ENCODE measurements around the gene RPTOR.

RPTOR gene

GRCh38 chr17:80831491-80831890, 286.9 kb downstream of the RPTOR start:
- H3K27me3 ChIP-seq (ENCODE audit: insufficient read depth, low read length, poor library complexity), result no peaks in the 10 kb centered on the region
- no peak overlapping the region; a peak in 1 of 4 replicates for H3K4me3 ChIP-seq (ENCODE audit: low read depth in 1 of 2, low read length in 2 of 2)
- H3K4me1 ChIP-seq (ENCODE audit: insufficient read depth, low read length), result peaks cover 34% of the 10 kb centered on the region
- peak overlapping the region; percentile 99 for H3K27ac ChIP-seq (ENCODE audit: low read length)
- TF ChIP-seq EZH2 (IDR thresholded peaks at IDR 0.05; ENCODE audit: borderline replicate concordance, low read depth, low read length, severe bottlenecking), result no peak
- no peak for TF ChIP-seq CTCF (IDR thresholded peaks at IDR 0.05; ENCODE audit: borderline replicate concordance, extremely low read depth, low read length, poor library complexity, severe bottlenecking)
- H3K36me3 ChIP-seq (ENCODE audit: insufficient read depth, low read length), result peaks cover 34% of the 10 kb centered on the region
- H4K20me1 ChIP-seq (ENCODE audit: insufficient read depth, low read length), result no peaks in the 10 kb centered on the region
- no peak overlapping the region for H3K9ac ChIP-seq (ENCODE audit: low read depth, low read length)
- no peaks in the 10 kb centered on the region for H3K9me3 ChIP-seq (ENCODE audit: insufficient read depth, low read length, severe bottlenecking)
- peak overlapping the region; percentile 77 for H3K4me2 ChIP-seq (ENCODE audit: insufficient read depth, low read length)
- peaks cover 8% of the 10 kb centered on the region; the same call in 1 of the 2 replicates for H3K79me2 ChIP-seq (ENCODE audit: insufficient read depth, low read length)
- no peak for DNase-seq
- ATAC-seq (ENCODE audit: insufficient read depth, low read depth), result no peak
- H2AFZ ChIP-seq (ENCODE audit: low read depth, low read length), result no peak overlapping the region

- Histone ChIP-seq H2AFZ (ENCODE audit: low read depth, low read length) (peak overlapping the region; percentile 79), H3K36me3 (ENCODE audit: insufficient read depth, low read length) (peaks cover 34% of the 10 kb centered on the region), H3K9me3 (ENCODE audit: insufficient read depth, low read length, severe bottlenecking) (no peaks in the 10 kb centered on the region), H3K4me1 (ENCODE audit: insufficient read depth, low read length) (peaks cover 34% of the 10 kb centered on the region), H3K4me3 (ENCODE audit: low read depth in 1 of 2, low read length in 2 of 2) (peak overlapping the region; percentile 25 to 58; a peak in 3 of 4 replicates), H3K4me2 (ENCODE audit: insufficient read depth, low read length) (peak overlapping the region; percentile 77), H3K79me2 (ENCODE audit: insufficient read depth, low read length) (peaks cover 8% of the 10 kb centered on the region; the same call in 1 of the 2 replicates), H3K27ac (ENCODE audit: low read length) (peak overlapping the region; percentile 99), H3K27me3 (ENCODE audit: insufficient read depth, low read length, poor library complexity) (no peaks in the 10 kb centered on the region), H3K9ac (ENCODE audit: low read depth, low read length) (peak overlapping the region; percentile 81), H4K20me1 (ENCODE audit: insufficient read depth, low read length) (no peaks in the 10 kb centered on the region)
- no peak for TF ChIP-seq EZH2 (IDR thresholded peaks at IDR 0.05; ENCODE audit: borderline replicate concordance, low read depth, low read length, severe bottlenecking)
- TF ChIP-seq CTCF (IDR thresholded peaks at IDR 0.05; ENCODE audit: borderline replicate concordance, extremely low read depth, low read length, poor library complexity, severe bottlenecking), result no peak
- DNase-seq (peak; percentile 40), ATAC-seq (ENCODE audit: insufficient read depth, low read depth) (no peak)
Observed at GRCh38 chr17:80832266-80832676, 287.6 kb downstream of the RPTOR start.

GRCh38 chr17:80832888-80833583, 288.4 kb downstream of the RPTOR start:
- Histone ChIP-seq H2AFZ (ENCODE audit: low read depth, low read length) (peak overlapping the region; percentile 79), H3K9me3 (ENCODE audit: insufficient read depth, low read length, severe bottlenecking) (no peaks in the 10 kb centered on the region), H4K20me1 (ENCODE audit: insufficient read depth, low read length) (no peaks in the 10 kb centered on the region), H3K4me1 (ENCODE audit: insufficient read depth, low read length) (peaks cover 34% of the 10 kb centered on the region), H3K4me2 (ENCODE audit: insufficient read depth, low read length) (peak overlapping the region; percentile 77), H3K36me3 (ENCODE audit: insufficient read depth, low read length) (peaks cover 32% of the 10 kb centered on the region), H3K9ac (ENCODE audit: low read depth, low read length) (peak overlapping the region; percentile 81), H3K4me3 (ENCODE audit: low read depth in 1 of 2, low read length in 2 of 2) (peak overlapping the region; percentile 25 to 58; a peak in 3 of 4 replicates), H3K27ac (ENCODE audit: low read length) (peak overlapping the region; percentile 99), H3K79me2 (ENCODE audit: insufficient read depth, low read length) (peaks cover 8% of the 10 kb centered on the region; the same call in 1 of the 2 replicates), H3K27me3 (ENCODE audit: insufficient read depth, low read length, poor library complexity) (no peaks in the 10 kb centered on the region)
- ATAC-seq (ENCODE audit: insufficient read depth, low read depth) (peak; percentile 92), DNase-seq (peak; percentile 87)
- TF ChIP-seq CTCF (IDR thresholded peaks at IDR 0.05; ENCODE audit: borderline replicate concordance, extremely low read depth, low read length, poor library complexity, severe bottlenecking) (peak; percentile 15), EZH2 (IDR thresholded peaks at IDR 0.05; ENCODE audit: borderline replicate concordance, low read depth, low read length, severe bottlenecking) (no peak)
